ENCODE data around the gene TLN1. TPM values are rescaled to one million over a fixed set of nuclear protein-coding genes. Genes with fewer than 3 reads are reported as not detected.

The TLN1 gene
- polyA plus RNA-seq, 1 experiment, result 399 TPM

GRCh38 chr9:35673132-35674024, 58.6 kb downstream of the TLN1 start, which contains the start of gene CA9:
CA9 (plus strand) TSS chr9:35673928; CDS start chr9:35673960, 32 bp downstream.
- no peak for DNase-seq (ENCODE audit: low read depth)
- no peaks in the 10 kb centered on the region for H3K36me3 ChIP-seq (ENCODE audit: control insufficient read depth, insufficient read depth, low read length)
- H3K4me3 ChIP-seq (ENCODE audit: low read depth, low read length), result no peak within 1 kb of the TSS
- CTCF ChIA-PET, result interaction anchor here (0.8 to 5.0 kb wide), 5 partner anchors 8 to 63 kb away, joined by 3 to 29 read pairs (median 3); partner anchors contain the start of gene ARHGEF39
- TF ChIP-seq, protein P1, sequence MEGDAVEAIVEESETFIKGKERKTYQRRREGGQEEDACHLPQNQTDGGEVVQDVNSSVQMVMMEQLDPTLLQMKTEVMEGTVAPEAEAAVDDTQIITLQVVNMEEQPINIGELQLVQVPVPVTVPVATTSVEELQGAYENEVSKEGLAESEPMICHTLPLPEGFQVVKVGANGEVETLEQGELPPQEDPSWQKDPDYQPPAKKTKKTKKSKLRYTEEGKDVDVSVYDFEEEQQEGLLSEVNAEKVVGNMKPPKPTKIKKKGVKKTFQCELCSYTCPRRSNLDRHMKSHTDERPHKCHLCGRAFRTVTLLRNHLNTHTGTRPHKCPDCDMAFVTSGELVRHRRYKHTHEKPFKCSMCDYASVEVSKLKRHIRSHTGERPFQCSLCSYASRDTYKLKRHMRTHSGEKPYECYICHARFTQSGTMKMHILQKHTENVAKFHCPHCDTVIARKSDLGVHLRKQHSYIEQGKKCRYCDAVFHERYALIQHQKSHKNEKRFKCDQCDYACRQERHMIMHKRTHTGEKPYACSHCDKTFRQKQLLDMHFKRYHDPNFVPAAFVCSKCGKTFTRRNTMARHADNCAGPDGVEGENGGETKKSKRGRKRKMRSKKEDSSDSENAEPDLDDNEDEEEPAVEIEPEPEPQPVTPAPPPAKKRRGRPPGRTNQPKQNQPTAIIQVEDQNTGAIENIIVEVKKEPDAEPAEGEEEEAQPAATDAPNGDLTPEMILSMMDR (IDR thresholded peaks at IDR 0.05; ENCODE audit: insufficient read depth, low read depth, low read length), result no peak
- POLR2A ChIA-PET, result no interaction called here
- H3K27me3 ChIP-seq (ENCODE audit: control insufficient read depth, insufficient read depth, low read length), result no peaks in the 10 kb centered on the region

GRCh38 chr9:35669331-35670145, 62.5 kb downstream of the TLN1 start:
- Histone ChIP-seq H3K4me3 (ENCODE audit: low read depth, low read length) (no peak overlapping the region), H3K36me3 (ENCODE audit: control insufficient read depth, insufficient read depth, low read length) (no peaks in the 10 kb centered on the region), H3K27me3 (ENCODE audit: control insufficient read depth, insufficient read depth, low read length) (no peaks in the 10 kb centered on the region)
- ChIA-PET CTCF (interaction anchor here (0.9 to 2.5 kb wide), 8 partner anchors 8 to 27 kb away, joined by 3 to 19 read pairs (median 4); partner anchors contain the start of genes CCDC107 and RMRP), POLR2A (interaction anchor here (0.8 kb wide), 1 partner anchor 26 kb away, joined by 14 read pairs; no protein-coding TSS in a partner anchor)
- TF ChIP-seq, protein P1 (IDR thresholded peaks at IDR 0.05; ENCODE audit: insufficient read depth, low read depth, low read length), result no peak
- no peak for DNase-seq (ENCODE audit: low read depth)

- TF ChIP-seq, protein P1 (IDR thresholded peaks at IDR 0.05; ENCODE audit: insufficient read depth, low read depth, low read length), result no peak
- DNase-seq (ENCODE audit: low read depth), result no peak
- CTCF ChIA-PET, result no interaction called here
- Histone ChIP-seq H3K4me3 (ENCODE audit: low read depth, low read length) (no peak overlapping the region), H3K36me3 (ENCODE audit: control insufficient read depth, insufficient read depth, low read length) (no peaks in the 10 kb centered on the region), H3K27me3 (ENCODE audit: control insufficient read depth, insufficient read depth, low read length) (no peaks in the 10 kb centered on the region)
- POLR2A ChIA-PET, result no interaction called here
Observed at GRCh38 chr9:35667939-35668338, 64.1 kb downstream of the TLN1 start.

GRCh38 chr9:35666549-35666948, 65.4 kb downstream of the TLN1 start:
- Histone ChIP-seq H3K36me3 (ENCODE audit: control insufficient read depth, insufficient read depth, low read length) (no peaks in the 10 kb centered on the region), H3K4me3 (ENCODE audit: low read depth, low read length) (no peak overlapping the region), H3K27me3 (ENCODE audit: control insufficient read depth, insufficient read depth, low read length) (no peaks in the 10 kb centered on the region)
- TF ChIP-seq, protein P1 (IDR thresholded peaks at IDR 0.05; ENCODE audit: insufficient read depth, low read depth, low read length), result no peak
- DNase-seq (ENCODE audit: low read depth), result no peak
- ChIA-PET CTCF (interaction anchor here (0.7 to 6.4 kb wide), 3 partner anchors 9 to 66 kb away, joined by 3 to 63 read pairs (median 5); partner anchors contain the start of genes CREB3 and TLN1), POLR2A (no interaction called here)

Data from BJ (cell line).